Activated T-cell treated with anti-CD3 and anti-CD28 coated beads, Interleukin-2, amount 50 U/mL, for 24 hours (primary cell): ENCODE measurements around the gene TGFB2.
A peak's percentile ranks its signal among the peaks of the same experiment; 100 is the strongest.

Experiments used
- DNase-seq: peaks from one replicate; pipeline ENCODE4 v3.0.0-alpha.2; 2020
- H3K27ac Mint-ChIP-seq: 2 replicates; pipeline ENCODE4 v1.8.0; 2020; ENCODE audit warnings: mild to moderate bottlenecking, mixed read lengths
- H3K27me3 Mint-ChIP-seq: 2 replicates; pipeline ENCODE4 v1.8.0; 2020; ENCODE audit warnings: mixed read lengths
- H3K36me3 Mint-ChIP-seq: 2 replicates; pipeline ENCODE4 v1.8.0; 2020; ENCODE audit warnings: low read depth, mixed read lengths
- H3K4me1 Mint-ChIP-seq: 2 replicates; pipeline ENCODE4 v1.8.0; 2020; ENCODE audit warnings: low read depth, mixed read lengths
- H3K4me3 Mint-ChIP-seq: 2 replicates; pipeline ENCODE4 v1.8.0; 2020; ENCODE audit warnings: mild to moderate bottlenecking, moderate library complexity, mixed read lengths
- H3K9me3 Mint-ChIP-seq: 2 replicates; pipeline ENCODE4 v1.8.0; 2020; ENCODE audit warnings: mixed read lengths

TGFB2 gene

DNA sequence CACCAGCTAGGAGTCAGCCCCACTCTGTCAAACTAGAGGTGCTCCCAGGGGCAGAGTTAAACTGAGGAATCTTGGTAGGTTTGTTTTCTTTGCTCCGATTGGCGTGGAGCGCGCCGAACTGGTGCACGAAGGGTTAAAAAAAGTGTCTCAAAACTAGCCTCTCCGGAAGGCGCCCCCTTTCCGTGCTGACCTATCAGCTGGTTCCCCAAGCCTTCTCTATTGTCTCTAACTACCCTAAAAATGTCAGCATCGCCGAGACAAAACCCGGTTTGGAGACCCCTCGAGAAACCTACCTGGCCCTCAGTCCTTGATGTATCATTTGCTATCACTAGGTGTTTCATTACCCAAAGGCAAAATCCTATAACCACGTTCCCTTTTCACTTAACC lies 2.2 kb downstream of the TGFB2 start:
- no peaks in the 10 kb centered on the region for H3K36me3 Mint-ChIP-seq
- H3K27me3 Mint-ChIP-seq, result peaks cover 17% of the 10 kb centered on the region
- no peaks in the 10 kb centered on the region for H3K9me3 Mint-ChIP-seq
- no peak overlapping the region for H3K4me3 Mint-ChIP-seq
- no peak overlapping the region for H3K27ac Mint-ChIP-seq
- peaks cover 36% of the 10 kb centered on the region for H3K4me1 Mint-ChIP-seq
- no peak for DNase-seq

DNA sequence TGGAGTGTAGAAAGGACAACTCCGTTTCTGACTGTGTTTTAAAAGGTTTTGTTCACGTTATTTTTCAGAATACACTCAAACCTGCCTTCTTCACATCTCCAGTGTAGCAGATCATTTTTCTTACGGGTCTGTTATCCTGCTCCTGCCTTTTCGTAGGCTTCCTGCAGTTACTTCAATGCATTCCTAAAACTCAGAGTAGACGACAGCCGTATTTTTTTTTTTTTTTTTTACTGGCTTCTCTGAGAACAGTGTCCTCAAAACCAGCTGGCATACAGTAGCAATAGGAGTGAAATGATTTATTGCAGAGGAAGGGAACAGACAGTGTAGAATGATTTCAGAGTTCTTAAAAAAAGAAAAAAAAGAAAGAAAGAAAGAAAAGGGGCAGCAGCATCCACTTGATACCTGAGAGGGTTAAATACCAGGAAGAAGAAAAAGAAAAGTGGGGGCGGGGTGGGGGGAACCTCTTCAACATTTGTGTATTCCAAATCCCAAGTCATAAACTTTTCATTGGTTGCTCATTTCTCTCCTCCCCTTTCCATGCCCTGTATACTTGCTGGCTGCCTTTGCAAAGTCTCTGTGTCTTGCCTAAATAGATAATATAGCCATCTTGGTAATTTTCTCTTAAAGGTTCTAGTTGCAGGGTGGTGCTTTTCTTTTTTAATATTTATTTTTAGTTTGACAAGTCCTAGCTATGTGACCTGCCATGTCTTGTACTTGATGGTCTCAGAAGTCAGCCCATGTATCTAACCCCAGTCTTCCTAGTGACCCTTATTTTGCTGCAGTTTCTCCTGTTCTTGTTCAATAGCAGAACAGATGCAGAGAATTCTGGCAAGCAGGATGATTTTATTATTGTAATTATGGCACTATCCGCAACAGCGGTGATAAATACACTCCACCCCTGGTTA lies 2.8 kb downstream of the TGFB2 start:
- no peak for DNase-seq
- no peak overlapping the region for H3K27ac Mint-ChIP-seq
- peaks cover 23% of the 10 kb centered on the region for H3K27me3 Mint-ChIP-seq
- peaks cover 37% of the 10 kb centered on the region for H3K4me1 Mint-ChIP-seq
- H3K4me3 Mint-ChIP-seq, result no peak overlapping the region
- H3K36me3 Mint-ChIP-seq, result no peaks in the 10 kb centered on the region
- H3K9me3 Mint-ChIP-seq, result no peaks in the 10 kb centered on the region

DNA sequence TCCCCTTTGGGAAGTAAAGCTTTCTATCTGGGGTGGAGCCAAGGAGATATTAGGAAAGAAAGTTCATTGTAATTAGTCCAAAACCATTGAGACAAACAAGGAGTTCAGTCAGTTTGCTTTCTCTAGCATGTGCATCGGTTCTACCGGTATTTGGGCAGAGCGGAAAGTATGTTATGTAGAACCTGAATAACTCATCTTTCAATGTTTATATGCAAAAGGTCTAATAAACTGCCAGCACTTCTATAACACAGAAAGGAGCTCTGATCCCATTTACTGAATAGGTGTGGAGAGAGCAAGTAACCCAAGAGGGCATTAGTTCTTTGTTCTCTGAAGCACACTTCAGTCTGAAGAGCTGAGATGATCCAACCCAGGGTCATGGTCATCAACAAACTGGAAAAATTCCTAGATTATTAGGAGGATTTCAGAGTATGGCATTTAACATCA lies 3.5 kb downstream of the TGFB2 start:
- peaks cover 37% of the 10 kb centered on the region for H3K4me1 Mint-ChIP-seq
- H3K9me3 Mint-ChIP-seq, result no peaks in the 10 kb centered on the region
- peaks cover 29% of the 10 kb centered on the region for H3K27me3 Mint-ChIP-seq
- DNase-seq, result no peak
- no peak overlapping the region for H3K27ac Mint-ChIP-seq
- H3K4me3 Mint-ChIP-seq, result no peak overlapping the region
- no peaks in the 10 kb centered on the region for H3K36me3 Mint-ChIP-seq

DNA sequence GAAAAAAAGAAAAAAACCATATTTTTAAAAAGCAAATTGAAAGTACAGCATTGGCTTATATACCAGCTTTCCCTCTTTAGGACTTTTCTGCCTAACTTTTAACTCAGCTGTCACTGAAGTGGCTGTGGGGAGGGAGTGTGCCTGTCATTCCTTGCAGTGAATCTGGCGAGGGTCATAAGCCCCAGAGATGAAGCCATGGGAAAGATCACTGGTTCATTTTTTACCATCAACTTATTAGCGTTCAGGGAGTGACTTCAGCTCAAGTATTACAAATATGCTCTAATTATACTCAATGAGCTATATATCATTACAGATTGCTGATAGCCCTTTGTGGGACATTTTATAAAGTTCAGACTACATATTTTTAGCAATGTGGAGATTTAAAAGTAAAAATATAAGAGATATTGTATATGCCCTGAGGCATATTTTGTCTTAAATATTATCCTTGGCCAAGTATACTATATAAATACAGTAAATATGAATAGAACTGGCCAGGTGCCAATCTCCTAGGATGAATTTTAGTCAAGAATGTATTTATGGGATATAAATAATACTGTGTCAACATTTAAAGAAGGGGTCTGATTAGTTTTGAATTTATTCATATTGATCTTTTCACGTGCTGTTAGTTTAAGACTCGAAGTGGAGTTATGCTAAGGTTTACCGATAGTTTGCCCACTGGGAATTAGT lies 4.4 kb downstream of the TGFB2 start:
- no peak overlapping the region for H3K4me3 Mint-ChIP-seq
- H3K27ac Mint-ChIP-seq, result no peak overlapping the region
- DNase-seq, result no peak
- H3K27me3 Mint-ChIP-seq, result peaks cover 37% of the 10 kb centered on the region
- H3K4me1 Mint-ChIP-seq, result peaks cover 37% of the 10 kb centered on the region
- H3K9me3 Mint-ChIP-seq, result no peaks in the 10 kb centered on the region
- H3K36me3 Mint-ChIP-seq, result no peaks in the 10 kb centered on the region

DNA sequence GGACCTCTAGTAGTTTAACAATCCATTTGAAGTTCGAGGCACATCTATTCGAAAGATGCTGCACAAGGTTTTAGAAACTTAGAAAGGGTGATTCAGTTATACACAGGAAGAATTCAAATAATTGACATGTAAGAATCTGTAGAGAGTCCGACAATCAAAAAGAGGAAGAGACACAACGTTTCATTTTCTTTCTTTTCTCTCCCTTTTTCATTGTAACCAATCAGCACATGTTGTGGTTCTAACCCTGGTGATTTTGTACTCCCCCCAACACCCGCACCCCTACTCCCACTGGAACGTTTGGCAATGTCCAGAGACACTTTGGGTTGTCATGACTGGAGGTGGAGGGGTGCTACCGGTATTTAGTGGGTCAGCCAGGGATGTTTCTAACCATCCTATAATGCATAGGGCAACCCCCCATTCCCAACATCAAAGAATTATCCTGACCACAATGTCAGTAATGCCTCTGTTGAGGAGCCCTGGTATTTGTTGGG lies 4.9 kb downstream of the TGFB2 start:
- Mint-ChIP-seq H3K9me3 (no peaks in the 10 kb centered on the region), H3K27me3 (peaks cover 43% of the 10 kb centered on the region), H3K27ac (no peak overlapping the region), H3K36me3 (no peaks in the 10 kb centered on the region), H3K4me1 (peaks cover 37% of the 10 kb centered on the region), H3K4me3 (no peak overlapping the region)
- no peak for DNase-seq

DNA sequence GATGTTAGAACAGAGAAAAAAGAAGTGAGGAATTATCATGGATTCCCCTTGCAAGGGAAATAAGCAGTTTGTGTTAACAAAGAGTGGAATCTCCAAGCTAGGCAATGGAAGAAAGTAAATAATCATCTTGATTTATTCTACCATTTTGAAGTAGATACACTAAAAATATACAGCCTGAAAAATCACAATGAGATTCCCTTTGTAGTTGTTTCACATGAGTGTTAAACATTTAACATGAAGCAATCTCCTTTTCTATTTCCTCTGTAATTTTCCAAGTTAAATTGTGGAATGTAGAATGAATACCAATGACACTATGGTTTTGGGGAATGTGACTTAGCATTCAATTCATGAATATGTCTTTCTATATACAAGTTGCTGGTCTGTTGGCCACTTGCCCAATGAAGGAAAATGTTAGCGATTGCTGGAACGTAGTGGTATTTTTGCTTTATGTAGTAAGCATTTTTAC lies 5.7 kb downstream of the TGFB2 start:
- no peaks in the 10 kb centered on the region for H3K9me3 Mint-ChIP-seq
- H3K36me3 Mint-ChIP-seq, result no peaks in the 10 kb centered on the region
- peak overlapping the region; percentile 60 for H3K4me3 Mint-ChIP-seq
- DNase-seq, result no peak
- peaks cover 44% of the 10 kb centered on the region for H3K27me3 Mint-ChIP-seq
- no peak overlapping the region for H3K27ac Mint-ChIP-seq
- H3K4me1 Mint-ChIP-seq, result peaks cover 37% of the 10 kb centered on the region

DNA sequence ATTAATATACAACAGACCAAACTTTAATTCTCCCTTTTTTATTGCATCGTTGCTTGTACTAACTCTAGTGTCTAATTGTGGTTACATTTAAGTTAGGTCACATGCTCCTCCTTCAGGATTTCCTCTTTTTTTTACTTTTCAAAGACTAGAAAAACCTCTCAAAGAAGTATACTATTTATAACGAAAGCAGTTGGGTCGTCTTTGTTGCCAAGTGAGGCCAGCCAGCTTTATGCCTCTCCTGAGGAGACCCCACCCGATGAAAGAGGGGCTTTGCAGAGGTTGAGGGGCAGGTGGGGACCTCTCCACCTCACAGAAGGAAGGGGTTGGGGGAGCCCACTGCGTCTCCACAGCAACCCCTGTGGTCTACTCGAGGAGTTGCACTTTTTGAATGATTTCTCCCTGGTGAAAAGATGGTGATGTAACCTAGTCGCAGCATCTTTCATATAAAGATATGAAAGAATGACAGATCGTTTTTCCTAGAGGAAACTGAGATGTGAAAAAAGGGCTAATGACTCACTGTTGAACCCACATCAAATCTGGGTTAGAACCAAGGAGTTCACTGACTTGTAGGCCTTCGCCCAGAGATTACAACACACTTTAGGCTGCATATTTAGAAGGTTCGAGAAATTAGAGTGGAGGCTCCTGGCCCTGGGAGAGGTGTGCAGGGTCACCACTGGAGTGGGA lies 6.4 kb downstream of the TGFB2 start:
- peaks cover 30% of the 10 kb centered on the region for H3K4me1 Mint-ChIP-seq
- H3K9me3 Mint-ChIP-seq, result no peaks in the 10 kb centered on the region
- H3K36me3 Mint-ChIP-seq, result no peaks in the 10 kb centered on the region
- peak; percentile 62 for DNase-seq
- H3K4me3 Mint-ChIP-seq, result peak overlapping the region; percentile 60
- H3K27ac Mint-ChIP-seq, result no peak overlapping the region
- H3K27me3 Mint-ChIP-seq, result peaks cover 47% of the 10 kb centered on the region

DNA sequence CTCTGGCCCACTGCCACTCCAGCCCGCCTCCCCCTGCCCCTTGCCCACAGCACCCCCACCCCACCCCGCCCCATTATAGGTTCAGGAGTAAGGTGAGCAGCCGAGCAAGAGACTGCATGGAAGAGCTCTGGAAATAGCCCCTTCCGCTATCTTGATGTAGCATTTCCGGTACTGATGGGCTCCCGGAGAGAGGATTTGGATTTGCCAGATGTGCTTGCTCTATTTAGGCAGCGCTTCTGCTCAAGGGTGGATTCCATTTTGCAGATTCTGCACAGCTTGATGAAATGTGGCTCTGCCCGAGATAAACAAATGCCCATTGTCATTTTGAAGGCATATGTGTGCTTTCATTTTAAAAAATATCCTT lies 6.9 kb downstream of the TGFB2 start:
- Mint-ChIP-seq H3K9me3 (no peaks in the 10 kb centered on the region), H3K4me3 (no peak overlapping the region), H3K4me1 (peaks cover 25% of the 10 kb centered on the region), H3K27ac (no peak overlapping the region), H3K27me3 (peaks cover 50% of the 10 kb centered on the region), H3K36me3 (no peaks in the 10 kb centered on the region)
- peak; percentile 40 for DNase-seq

DNA sequence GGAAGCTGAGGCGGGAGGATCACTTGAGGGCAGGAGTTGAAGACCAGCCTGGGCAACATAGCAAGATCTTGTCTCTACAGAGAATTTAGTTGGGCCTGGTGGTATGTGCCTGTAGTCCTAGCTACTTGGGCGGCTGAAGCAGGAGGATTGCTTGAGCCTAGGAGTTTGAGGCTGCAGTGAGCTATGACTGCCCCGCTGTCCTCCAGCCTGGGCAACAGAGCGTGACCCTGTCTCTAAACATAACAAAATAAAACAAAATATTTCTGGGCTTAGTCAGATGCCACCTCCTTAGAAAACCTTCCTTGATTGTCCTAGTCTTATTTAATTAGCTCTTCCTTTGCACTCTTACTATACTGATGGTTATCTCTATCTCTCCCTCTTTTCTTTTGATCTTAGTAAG lies 8.5 kb downstream of the TGFB2 start:
- no peaks in the 10 kb centered on the region for H3K9me3 Mint-ChIP-seq
- H3K4me1 Mint-ChIP-seq, result peaks cover 19% of the 10 kb centered on the region
- H3K27me3 Mint-ChIP-seq, result peaks cover 59% of the 10 kb centered on the region
- no peak for DNase-seq
- H3K27ac Mint-ChIP-seq, result no peak overlapping the region
- H3K4me3 Mint-ChIP-seq, result no peak overlapping the region
- H3K36me3 Mint-ChIP-seq, result no peaks in the 10 kb centered on the region

DNA sequence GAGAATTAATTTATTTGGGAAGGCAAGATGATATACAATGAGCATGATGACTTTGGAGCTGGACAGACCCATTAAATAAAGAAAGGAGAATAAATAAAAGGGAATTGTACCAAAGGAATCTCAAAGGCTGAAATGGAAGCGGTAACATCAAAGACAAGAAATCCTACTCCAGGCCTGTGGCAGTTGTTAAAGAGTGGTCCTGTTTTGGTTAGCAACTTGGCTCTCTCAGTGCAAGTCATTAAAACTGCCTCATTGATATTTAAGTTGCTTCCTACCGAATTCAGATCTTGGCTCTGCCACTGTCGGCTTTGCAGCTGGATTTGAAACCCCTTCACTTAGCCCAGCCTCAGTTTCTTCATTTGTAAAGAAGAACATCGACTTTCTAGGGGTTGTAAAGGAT lies 10.1 kb downstream of the TGFB2 start:
- peaks cover 17% of the 10 kb centered on the region for H3K4me1 Mint-ChIP-seq
- H3K4me3 Mint-ChIP-seq, result no peak overlapping the region
- no peak for DNase-seq
- no peaks in the 10 kb centered on the region for H3K9me3 Mint-ChIP-seq
- H3K27ac Mint-ChIP-seq, result no peak overlapping the region
- H3K36me3 Mint-ChIP-seq, result no peaks in the 10 kb centered on the region
- H3K27me3 Mint-ChIP-seq, result peaks cover 49% of the 10 kb centered on the region

DNA sequence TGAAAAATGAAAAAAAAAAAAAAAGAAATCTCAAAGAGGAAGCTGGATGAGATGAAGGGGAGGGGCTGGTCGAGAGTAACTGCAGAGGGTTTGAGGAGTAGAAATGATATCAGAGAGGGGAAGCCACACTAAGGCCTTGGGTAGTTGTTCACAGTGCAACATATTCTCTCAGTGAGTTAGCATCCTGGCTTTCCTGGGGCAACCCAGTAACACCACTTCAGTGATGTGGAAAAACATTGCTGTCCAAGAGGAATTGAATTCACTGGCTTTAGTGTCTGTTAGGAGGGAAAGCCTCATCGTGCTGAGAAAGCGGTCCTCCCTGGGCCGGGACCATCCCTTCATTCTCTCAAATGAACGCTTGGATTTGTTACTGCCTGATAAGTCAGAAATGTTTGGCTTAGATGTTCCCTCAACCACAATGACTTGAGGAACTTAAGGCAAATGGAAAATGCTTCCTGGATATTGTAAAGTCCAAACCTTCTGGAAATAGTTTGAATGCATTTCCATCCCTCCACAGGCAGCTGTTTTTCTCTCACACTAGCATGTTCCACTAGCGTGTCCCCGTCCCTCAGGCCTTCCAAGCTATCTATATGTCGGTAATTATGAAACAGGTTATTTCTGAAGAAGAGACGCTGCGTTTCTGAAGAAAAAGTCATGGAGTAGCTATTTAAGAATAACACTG lies 12.2 kb downstream of the TGFB2 start:
- Mint-ChIP-seq H3K27me3 (peaks cover 53% of the 10 kb centered on the region), H3K27ac (no peak overlapping the region), H3K4me3 (no peak overlapping the region), H3K36me3 (no peaks in the 10 kb centered on the region), H3K9me3 (no peaks in the 10 kb centered on the region), H3K4me1 (peaks cover 1% of the 10 kb centered on the region)
- no peak for DNase-seq

DNA sequence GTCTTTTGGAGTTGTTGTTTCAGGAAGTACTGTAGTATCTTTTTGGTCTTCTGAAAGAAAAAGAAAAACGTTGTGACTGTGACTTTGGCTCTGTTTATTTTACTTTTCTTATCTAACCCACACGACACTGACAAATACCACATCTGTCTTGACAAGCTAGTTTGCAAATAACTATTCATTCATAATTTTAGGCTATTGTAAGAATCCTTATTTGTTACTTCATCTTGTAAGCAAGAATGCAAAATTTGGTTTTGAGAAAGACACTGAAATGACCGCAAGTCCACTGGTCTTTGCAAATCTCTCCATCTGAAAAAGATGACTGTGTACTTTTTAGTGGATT lies 12.7 kb downstream of the TGFB2 start:
- no peaks in the 10 kb centered on the region for H3K36me3 Mint-ChIP-seq
- no peak overlapping the region for H3K27ac Mint-ChIP-seq
- H3K9me3 Mint-ChIP-seq, result no peaks in the 10 kb centered on the region
- H3K4me3 Mint-ChIP-seq, result no peak overlapping the region
- peaks cover 52% of the 10 kb centered on the region for H3K27me3 Mint-ChIP-seq
- H3K4me1 Mint-ChIP-seq, result no peaks in the 10 kb centered on the region
- no peak for DNase-seq

DNA sequence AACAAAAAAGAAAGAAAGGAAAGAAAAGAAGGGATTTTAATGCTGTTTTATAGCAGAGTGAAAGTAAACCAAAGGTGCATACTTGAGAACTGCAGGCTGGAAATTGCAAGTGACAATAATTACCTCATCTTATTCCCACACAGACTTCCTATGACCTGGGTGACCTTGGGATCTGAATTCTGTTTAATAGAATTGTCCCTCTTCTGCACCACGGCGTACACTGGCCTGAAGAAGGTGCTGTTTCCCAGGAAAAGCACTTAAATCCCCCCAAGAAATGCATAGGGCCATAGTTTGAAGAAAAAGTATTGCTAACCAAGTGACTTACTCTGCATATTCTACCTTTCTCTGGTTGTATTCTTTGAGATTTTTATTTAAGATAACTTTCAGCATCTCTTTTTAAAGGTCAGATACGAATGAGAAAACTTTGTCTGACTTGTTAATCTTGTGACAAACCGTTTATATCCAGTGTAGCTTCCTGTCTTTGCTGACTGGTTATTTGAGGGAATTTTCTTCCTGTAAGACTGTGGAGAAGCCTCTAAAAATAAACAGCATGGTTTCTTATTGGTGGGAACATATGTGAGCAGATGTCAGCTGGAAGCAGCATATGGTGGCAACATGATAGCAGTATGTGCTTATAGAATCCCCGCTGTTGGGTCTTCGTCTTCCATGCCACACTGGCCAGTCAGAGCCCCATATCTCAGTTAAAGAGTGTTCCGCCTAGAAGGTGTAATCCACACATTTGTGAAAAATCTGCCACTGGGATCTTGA lies 16.3 kb downstream of the TGFB2 start:
- Mint-ChIP-seq H3K36me3 (no peaks in the 10 kb centered on the region), H3K4me1 (no peaks in the 10 kb centered on the region), H3K27me3 (peaks cover 30% of the 10 kb centered on the region), H3K27ac (no peak overlapping the region), H3K9me3 (no peaks in the 10 kb centered on the region), H3K4me3 (no peak overlapping the region)
- DNase-seq, result no peak
